Ovary (tissue), 3 donors: ENCODE results near the gene BTBD9.

Experiments used
- CTCF ChIP-seq, 3 donors: fragments of 450-650 bp in 2 of 3; fragments of 200-600 bp in 1 of 3; IDR thresholded peaks; one replicate each; pipeline versions ENCODE4 v1.5.1 to v1.8.0; 2016 to 2022; ENCODE audit warnings: antibody characterized with exemption in 3 of 3, mild to moderate bottlenecking in 1 of 3
- EP300 ChIP-seq: sonication (generic); formaldehyde crosslinking; IDR thresholded peaks from one replicate; pipeline ENCODE4 v1.6.1; 2017; ENCODE audit warnings: antibody characterized with exemption
- donor health status: DM: no; HTN: no; CAD: no.

GRCh38 chr6:38460186-38460585 is 179.5 kb downstream of the BTBD9 start:
- TF ChIP-seq EP300 (no peak), CTCF (IDR thresholded peaks at IDR 0.05) (no peak)
